Bone marrow (tissue), 2 donors: ENCODE data around the gene TIFAB.

ENCODE experiments used
- DNase-seq, 2 donors: peaks; one replicate each; lab custom pipeline; 2025; lab: John Stamatoyannopoulos, UW

TIFAB gene

DNA sequence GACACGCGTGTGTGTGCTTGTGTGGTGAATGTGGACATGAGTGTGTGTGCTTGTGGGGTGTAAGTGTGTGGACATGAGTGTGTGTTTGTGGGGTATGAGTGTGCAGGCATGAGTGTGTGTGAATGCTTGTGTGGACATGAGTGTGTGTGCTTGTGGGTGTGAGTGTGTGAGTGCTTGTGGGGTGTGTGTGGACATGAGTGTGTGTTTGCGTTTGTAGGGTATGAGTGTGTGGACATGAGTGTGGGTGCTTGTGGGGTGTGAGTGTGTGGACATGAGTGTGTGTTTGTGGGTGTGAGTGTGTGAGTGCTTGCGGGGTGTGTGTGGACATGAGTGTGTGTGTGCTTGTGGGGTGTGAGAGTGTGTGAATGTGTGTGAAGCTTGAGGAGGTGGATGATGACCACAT, 29.8 kb upstream of the TIFAB start:
- DNase-seq: no peak

DNA sequence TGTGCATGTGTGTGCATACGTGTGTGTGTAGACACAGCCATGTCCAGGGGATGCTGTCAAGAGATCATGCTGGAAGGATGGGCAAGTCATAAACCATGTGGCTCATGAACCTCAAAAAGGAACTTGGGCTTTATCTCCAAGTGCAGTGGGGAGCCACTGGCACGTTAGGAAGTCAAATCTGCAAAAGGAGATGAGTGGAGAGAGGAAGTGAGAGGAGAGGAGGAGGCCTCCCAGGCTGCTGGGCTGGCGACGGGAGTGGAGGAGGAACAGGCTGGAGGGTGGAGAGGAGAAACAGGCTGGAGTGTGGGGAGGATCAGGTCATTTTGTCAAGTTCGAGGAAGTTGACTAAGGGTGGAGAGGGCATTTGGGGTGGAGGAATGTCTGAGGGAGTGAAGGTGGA, 29.2 kb upstream of the TIFAB start:
- peak in 1 of 2 donors; percentile 77 for DNase-seq

DNA sequence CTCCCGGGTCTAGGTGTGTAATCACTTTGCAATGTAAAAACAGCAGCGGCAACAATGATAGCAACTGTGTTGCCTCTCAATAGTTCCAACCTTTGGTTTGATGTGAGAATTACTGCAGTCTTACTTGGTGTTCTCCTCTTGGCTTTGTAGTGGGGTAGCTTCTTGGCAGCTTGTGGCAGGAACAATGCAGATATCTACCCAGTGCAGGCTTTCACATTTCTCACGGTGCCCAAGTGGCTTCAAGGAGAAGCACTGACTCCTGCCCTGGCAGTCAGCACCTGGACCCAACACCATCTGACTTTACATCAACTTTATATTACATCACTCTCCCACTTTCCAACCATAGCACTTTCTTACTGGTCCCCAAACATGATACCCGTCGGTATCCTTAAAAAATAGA, 28.4 kb upstream of the TIFAB start:
- DNase-seq: no peak

DNA sequence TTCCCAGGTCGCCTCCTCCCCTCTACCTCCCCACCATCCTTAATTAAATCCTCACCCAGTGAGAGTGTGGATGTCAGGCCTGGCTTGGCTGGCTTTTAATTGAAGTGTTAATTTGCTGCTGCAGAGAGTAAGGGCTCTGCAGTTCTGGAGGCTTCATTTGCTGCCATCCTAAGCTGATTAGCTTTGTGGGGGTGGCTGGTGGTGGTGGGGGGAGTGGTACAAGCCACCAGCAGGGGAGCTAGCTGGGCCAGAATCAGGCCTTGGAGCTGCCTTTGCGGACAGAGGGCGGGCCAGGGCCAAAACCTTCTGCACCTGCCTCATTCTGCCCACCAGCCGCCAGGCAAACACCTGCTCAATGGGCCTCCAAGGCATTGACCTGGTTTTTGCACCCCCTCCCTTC, 26.8 kb upstream of the TIFAB start:
- no peak for DNase-seq

DNA sequence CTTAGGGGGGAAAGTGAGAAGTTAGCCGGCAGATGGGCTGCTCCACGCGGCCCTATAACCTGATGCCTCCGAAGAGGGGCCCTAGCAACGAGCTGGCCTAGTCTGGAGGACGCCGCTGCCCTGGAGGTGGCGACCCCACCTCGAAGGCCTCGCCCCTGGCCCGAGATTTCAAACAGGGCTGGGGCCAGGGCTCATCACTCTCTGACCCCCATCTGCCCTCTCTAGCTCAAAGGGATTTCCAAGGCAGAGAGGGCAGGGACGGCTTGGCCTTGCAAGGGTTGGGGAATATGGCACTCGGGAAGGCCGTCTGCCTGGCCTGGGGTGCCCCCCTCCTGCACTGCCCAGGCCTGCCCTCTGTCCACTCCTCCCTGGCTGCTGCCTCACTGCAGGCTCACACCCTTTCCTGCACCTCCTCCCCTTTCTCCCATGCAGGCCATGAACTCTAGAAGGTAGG, 25.5 kb upstream of the TIFAB start:
- DNase-seq: no peak

DNA sequence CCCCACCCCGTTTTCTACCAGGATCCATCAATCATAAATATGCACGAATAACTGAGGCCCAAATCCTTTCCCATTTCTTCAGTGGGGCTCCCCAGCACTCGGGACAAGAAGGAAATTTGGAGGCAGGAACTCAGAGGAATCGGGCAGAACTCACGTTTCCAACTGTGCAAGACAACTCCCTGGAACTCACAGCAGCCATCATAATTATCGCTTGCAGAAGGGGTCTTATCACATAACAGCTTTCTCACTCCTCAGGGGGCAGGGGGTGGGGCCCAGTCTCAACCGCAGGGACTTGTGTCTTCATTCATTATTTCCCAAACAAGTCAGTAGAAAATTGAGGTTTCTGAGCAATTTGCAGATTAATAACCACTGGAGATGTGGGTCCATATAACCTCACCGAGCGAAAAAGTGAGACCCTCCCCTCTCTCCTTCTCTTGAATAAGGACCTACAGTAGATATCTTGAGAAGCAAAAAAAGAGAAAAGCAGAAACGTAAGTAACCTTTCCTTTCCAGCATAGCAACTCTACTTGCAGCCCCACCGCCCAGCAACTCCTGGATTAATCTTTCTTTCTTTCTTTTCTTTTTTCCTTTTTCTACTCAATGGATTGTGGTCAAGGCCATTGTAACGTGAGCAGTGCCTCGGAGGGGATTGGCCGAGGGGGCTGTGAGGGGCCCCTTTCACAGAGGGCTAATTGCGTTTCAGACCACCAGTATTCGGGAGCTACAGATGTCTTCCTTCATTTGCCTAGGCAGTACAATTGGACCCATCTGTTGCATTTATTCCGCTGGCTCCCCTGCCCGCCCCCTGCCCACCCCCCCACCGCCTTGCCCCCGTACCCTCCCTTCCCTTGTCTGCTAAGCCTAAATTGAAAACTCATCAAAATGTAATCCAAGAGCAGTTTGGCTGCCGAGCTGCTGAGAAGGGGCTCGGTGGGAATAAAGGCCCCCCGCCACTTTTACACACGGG, 24.7 kb upstream of the TIFAB start:
- no peak for DNase-seq

DNA sequence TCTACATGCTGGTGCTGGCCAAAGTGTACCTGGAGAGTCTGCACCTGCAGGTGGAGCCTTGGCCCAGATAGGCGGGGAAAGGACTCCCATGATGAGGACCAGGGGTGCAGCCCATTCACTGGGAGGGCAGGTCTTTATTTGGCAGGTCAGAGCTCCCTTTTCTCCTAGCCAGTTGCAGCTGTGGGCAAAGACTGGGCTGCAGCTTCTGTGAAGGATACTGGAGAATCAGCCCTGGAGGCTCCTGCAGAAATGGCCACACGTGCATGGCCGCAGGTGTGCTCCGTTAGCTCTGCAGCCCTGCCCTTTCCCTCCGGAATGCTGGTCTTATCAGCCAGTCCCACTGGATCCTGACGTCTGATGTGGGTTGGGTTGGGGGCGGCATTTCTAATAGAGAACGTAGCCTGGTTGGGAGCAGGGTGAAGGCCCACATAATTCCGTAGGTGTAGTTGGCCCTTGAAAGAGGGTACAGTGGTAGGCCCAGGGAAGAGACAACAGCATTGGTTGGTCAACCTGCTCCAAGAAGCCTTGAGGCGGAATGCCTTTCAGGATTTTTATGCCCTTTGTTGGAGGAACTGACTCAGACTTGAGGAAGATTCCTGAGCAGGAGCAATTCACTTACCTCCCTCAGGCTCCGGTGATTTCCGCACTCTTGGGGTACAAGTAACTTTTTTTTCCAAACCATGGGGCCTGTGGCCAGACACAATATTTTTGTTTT, 22.0 kb upstream of the TIFAB start:
- DNase-seq: no peak

DNA sequence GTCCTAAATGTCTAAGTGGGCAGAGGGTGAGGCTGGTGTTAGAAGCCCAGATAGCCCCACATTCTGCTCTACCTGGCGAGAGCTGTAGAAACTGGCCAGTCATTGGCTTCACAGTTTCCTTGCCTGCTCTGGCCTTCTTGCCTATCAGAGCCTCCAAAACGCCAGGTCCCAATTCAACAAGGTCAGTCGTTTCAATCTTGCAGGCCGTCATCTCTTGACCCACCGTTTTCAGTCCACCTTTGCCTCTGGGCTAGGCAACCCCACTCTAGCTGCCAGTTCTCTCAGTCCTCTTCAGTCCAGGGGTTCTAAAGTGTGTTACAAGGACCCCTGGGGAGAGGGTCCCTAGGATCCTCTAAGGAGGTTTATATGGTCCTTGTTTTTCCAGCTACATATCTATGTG, 20.0 kb upstream of the TIFAB start:
- no peak for DNase-seq

DNA sequence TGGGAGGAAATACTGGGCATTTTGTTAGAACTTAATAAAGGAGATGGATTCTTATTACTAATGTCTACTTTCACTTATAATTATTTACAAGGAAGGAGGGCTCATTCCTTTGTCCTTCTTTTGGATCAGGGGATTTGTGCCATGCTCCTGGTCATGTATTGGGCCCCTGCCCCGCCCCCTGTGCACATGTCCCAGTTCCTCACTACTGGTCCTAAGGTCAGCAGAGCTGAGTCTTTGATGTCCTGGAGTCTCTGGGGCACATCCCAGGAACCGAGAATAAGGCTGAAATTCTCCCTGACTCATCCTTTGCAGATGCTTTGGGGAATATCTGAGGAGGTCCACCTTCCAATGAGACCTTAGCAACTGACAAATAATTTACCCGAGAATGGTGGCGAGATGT, 19.6 kb upstream of the TIFAB start:
- no peak for DNase-seq

DNA sequence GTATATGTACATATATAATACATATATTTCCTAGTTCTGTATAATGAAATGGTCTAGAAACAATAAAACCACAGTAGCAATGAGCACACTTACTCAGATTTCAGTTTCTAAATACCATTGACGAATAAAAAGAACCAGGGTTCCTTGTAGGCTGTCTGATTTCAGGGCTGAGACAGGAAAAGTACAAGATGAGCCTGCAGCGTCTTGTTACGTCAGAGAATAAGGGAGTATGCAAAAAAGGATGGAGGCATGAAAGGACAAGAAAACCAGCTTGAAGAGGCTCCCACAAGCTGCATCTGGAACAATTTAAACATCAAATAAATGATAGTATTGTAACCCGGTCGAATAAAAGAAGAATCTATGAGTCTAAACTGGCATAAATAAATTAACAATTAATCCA, 17.8 kb upstream of the TIFAB start:
- no peak for DNase-seq

DNA sequence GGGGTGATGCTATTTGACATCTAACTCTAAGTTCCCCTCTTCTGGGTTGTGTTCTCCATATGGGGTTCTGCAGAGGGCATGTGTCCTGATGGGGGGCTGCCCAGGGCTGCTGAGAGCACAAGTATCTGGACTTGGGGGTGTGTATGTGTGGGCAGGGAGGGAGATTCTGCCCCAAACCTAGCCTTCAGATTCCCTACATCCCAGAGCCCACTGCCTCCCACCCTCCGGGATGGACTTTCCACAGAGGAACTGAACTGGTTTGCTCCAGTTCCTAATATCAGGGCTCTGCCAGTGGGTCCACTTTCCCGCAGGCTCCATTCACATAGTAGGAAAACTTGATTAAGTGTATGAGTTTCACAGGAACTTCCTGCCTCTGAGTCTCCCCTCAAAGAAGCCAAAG, 16.4 kb upstream of the TIFAB start:
- no peak for DNase-seq

DNA sequence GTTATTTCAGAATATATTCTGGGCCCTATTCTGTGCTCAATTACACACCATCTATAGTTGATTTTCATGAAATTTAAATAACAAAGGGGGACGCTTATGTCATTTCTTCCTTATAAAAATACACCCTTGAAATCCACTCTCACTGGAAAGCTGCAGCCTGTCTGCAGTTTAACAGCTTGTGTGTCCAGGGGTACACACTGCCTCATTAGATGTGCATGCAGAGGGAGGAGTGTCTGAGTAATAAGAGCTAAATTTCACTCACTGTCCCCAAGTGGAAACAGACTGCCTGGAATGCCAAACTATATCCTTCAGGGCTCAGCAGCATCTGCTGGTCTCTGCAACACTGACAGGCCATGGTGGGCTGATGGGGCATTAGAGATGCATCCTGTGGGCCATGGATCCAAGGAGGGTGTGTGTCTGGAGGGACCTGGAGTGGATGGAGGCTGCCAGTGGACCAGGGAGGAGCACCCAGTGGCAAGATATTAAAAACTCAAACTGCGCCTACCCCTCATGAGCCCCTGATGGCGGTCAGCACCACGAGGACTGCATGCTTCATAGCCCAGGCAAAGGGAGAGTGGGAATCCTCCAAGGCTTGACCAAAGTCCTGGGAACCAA, 15.8 kb upstream of the TIFAB start:
- no peak for DNase-seq

DNA sequence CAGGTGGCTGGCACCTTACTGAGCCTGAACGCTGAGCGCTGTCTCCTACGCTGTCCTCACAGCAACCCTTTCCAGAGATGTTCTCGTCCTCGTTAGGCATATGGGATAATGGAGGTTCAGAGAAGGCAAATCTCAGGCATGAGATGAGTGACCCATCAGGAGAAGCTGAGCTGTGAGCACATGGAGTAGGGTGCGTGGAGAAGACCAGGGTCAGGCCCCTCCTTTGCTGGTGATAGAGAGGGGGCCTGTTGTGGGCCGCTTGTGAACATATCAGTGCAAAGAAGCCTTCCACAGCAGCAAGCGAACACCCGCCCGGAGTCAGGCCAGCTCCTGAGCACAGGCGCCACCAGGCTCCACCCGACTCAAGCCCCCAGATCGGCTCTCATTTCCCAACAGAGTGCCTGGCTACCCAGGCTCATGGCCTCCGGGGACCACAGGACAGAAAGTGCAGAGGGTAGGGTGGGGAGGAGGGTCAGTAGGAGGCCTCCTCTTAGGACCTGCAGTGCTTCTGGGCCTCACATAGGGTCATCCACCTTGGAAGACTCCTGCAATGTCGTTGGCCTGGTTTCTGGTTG, 15.0 kb upstream of the TIFAB start:
- DNase-seq: no peak

DNA sequence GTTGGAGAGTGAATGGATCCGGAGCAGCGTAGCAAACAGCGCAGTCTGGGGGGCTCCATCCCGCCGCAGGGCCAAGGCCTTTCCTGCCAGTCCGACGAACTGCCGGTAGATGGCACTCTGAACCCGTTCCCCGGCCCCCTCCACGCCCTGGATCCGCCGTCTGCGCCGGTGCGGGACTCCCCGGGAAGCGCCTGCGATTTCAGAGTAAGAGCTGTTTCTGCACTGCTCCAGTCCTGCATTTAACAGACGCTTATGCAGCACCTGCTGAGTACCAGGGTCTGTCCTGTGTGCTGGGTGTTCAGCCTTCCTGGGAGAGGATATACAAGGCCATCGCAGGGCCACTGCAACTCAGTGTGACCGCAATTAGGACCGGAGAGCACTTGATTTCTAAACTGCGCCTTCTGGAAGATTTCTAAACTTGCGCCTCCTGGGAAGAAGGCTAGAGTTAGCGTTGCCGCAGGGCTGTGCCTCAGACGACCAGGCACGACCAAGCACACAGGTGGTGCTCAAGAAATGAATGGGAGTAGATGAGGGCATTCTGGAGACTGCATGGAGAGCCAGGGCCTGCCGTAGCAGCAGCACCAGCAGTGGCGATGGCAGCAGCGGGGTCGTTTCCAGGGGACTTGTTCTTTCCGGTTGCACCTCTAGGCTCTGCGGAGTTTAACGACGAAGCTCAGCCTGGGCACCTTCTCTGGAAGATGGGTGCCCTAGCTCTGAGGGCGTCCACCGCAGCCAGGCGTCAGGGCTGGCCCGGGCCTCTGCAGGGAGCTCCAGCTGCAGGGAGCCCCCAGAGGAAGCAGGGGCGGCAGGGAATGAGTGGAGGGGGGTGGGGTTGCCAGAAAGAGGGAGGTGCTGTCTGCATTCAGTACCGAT, 14.3 kb upstream of the TIFAB start:
- DNase-seq: peak; percentile 46 to 64

DNA sequence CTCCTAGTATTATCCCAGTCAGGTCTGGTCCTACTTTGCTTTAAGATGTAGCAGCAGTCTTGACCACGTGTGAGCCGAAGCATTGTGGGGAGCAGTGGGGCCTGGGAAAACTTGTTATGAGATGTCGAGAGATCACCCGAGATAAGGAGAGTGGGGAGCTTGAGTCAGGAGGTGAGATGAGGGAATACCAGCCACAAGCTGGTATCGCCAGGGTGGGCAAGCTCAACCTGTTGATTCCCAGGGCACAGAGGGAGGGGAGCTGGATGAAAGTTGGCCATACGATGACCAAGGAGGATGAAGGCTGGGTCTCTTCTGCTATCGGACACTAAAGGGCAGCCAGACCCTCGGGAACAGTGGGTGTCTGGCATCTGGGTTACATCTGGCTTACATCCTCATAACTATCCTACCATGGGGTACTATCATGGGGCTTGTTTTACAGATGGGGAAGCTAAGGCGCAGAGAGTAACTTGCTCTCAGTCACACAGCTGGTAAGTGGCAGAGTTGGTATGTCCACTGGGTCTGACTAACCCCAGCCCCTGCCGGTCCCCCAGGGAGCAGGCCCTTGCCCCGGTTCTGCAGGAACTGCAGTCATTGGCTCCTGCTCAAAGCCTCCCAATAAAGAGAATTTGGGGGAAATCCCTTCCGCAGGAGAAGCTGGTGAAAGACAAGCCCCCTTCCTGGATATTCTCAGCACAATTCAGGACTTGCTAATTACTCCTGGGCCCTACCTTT, 13.4 kb upstream of the TIFAB start:
- DNase-seq: no peak

DNA sequence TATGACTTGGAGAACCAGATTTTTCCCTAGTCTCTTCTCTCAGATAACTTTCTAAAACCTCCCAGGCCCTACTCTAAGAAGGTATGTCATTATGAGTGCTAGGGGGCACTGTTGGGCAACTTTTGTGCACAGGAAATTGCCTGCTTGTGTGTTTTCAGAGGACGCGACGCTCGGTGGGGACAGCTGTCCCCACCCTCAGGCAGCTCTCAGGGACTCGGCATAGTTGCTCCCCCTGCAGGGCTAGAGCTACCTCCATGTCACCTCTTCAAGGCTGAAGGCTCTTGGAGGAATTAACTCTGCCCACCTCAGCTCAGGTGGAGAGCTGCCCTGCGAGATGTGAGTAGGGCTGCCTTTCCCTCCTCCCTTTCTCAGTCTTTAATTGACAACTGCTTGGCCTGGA, 10.2 kb upstream of the TIFAB start:
- peak in 1 of 2 donors; percentile 95 for DNase-seq

DNA sequence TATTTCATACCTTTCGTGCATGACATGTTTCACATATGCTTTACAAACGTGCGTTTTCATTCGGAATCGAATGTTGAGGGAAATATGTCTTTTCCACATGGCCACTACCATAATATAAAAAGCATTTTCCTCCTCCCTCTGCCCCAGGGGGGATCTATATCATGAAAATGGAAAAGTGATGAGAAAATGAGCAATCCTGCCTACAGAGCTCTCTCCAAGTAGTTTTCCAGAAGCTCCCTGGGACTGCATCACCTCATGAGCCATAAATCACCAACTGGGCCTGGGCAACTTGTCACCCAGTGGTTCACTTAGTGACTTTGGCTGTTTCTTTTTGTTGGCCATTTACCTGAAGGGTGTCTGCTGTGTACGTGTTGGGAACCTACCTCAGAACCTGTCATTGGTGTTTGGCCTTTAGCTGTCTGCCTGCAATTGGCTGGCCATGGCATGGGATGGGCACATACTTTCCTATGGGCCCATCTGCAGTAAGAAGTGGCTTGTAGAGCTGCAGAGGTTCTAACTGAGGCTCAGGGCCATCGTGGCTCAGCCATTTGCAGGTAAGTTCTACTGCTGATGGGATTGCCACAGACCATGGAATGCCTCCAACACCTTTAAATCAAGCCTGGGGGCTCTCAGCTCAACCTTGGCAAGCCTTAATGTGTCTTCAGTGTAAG, 9.5 kb upstream of the TIFAB start:
- no peak for DNase-seq

DNA sequence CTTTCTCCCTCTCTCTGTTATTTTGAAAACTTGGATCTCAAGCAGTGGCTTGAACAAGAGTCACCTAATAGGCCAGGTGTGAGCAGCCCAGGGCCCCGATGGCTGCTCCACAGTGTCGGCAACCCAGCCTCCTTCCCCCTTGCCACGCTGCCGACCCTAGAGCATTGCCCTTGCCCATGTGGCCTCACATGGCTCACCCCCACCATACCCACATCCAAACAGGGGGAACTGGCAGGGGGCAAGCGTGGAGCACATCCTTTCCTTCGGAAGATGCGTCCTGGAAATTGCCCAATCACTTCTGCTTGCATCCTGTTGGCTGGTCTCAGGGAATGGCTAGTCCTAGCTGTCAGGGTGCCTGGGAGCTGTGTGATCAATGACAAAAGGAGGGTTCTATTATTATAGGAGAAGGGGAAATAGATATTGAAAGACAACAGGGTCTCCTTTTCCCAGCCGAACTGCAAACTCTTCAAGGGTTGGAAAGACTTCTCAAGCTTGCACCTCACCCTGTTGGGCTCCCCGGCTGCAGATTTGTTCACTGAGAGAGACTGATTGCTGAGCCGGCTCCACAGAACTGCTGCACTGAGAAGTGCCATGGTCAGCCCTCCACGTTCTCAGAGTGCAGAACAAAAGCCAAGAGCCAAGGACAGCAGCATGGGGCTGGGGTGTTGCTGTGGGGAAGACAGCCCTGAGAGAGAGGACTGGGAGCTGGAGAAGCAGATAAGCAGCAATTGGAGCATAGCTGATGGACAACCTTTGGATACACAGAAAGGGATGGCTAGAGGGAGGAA, 8.3 kb upstream of the TIFAB start:
- DNase-seq: no peak

DNA sequence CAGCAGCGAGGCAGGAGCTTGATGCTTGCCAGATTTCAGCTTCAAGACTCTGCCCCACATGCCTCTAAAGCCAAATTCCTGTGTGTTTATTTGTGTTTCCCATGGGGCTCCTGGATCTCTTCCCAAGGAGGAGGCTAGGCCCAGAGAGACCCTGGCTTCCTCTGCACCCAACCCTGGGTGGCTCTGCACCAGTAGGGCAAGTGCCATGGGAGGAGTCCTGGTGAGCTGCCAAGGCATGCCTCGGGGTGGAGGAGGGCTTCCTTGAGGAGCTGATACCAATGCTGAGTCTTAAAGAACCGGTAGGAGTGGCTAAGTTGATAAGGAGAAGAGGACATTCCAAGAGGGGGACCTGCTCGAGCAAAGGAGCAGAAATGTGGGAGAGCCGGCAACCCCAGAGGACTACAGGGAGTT, 6.8 kb upstream of the TIFAB start:
- no peak for DNase-seq
